HUES48 (cell line): Measurements from ENCODE around the gene CDK6.

Experiments used
- H3K27ac ChIP-seq: one replicate; pipeline ENCODE4 v1.7.0; 2013; ENCODE audit warnings: low read depth, low read length, inconsistent platforms
- H3K27me3 ChIP-seq: 2 replicates; pipeline ENCODE4 v1.6.1; 2013; ENCODE audit warnings: mild to moderate bottlenecking, low read length; ENCODE audit not compliant: control insufficient read depth, insufficient read depth
- H3K36me3 ChIP-seq: 2 replicates; pipeline ENCODE4 v1.6.1; 2013; ENCODE audit warnings: low read length; ENCODE audit not compliant: control insufficient read depth, insufficient read depth
- H3K4me1 ChIP-seq: 2 replicates; pipeline ENCODE4 v1.6.1; 2013; ENCODE audit warnings: mild to moderate bottlenecking, low read length; ENCODE audit not compliant: control insufficient read depth, insufficient read depth
- H3K4me3 ChIP-seq: 2 replicates; pipeline ENCODE4 v1.5.1; 2013; ENCODE audit warnings: mild to moderate bottlenecking, low read depth, low read length
- H3K9ac ChIP-seq: 2 replicates; pipeline ENCODE4 v1.6.1; 2013; ENCODE audit warnings: mild to moderate bottlenecking, low read depth, low read length, moderate library complexity
- H3K9me3 ChIP-seq: 2 replicates; pipeline ENCODE4 v1.6.1; 2013; ENCODE audit warnings: low read length; ENCODE audit not compliant: control insufficient read depth, insufficient read depth

The CDK6 gene

GRCh38 chr7:92653136-92653535 lies 183.2 kb downstream of the CDK6 start:
- Histone ChIP-seq H3K9ac (no peak overlapping the region), H3K9me3 (no peaks in the 10 kb centered on the region), H3K27ac (no peak overlapping the region), H3K4me3 (no peak overlapping the region), H3K4me1 (peaks cover under 1% of the 10 kb centered on the region; the same call in 1 of the 2 replicates), H3K27me3 (no peaks in the 10 kb centered on the region), H3K36me3 (no peaks in the 10 kb centered on the region)

GRCh38 chr7:92652536-92652935 lies 183.8 kb downstream of the CDK6 start:
- Histone ChIP-seq H3K36me3 (no peaks in the 10 kb centered on the region), H3K4me3 (no peak overlapping the region), H3K4me1 (peaks cover 2% of the 10 kb centered on the region; the same call in 1 of the 2 replicates), H3K27me3 (no peaks in the 10 kb centered on the region), H3K9ac (no peak overlapping the region), H3K9me3 (no peaks in the 10 kb centered on the region), H3K27ac (no peak overlapping the region)

GRCh38 chr7:92650391-92650790 lies 186.0 kb downstream of the CDK6 start:
- Histone ChIP-seq H3K4me1 (peaks cover 7% of the 10 kb centered on the region), H3K27ac (no peak overlapping the region), H3K4me3 (no peak overlapping the region)

DNA sequence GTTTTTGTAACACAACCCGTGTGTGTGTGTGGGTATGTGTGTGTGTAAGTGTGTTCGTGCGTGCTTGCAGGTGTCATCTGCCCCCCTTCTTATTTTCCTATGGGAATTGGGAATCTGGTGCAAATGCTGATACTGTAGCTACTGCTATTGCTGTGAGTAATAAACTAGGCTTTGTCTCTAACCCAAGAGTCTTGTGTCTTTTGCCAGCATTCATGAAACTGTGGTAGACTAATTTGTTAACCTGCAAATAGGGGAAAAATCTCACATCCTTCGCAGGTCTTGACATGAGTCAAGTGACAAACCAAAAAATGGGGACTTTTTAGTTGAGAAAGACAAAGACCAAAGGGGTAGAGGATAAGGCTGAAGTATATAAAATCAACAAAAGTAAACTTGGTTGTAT lies 188.3 kb downstream of the CDK6 start:
- Histone ChIP-seq H3K27me3 (no peaks in the 10 kb centered on the region), H3K36me3 (no peaks in the 10 kb centered on the region), H3K9ac (no peak overlapping the region), H3K27ac (no peak overlapping the region), H3K4me1 (peaks cover 10% of the 10 kb centered on the region), H3K9me3 (no peaks in the 10 kb centered on the region), H3K4me3 (no peak overlapping the region)

More at GRCh38 chr7:92650391-92650790, 186.0 kb downstream of the CDK6 start:
- Histone ChIP-seq H3K9ac (no peak overlapping the region), H3K9me3 (no peaks in the 10 kb centered on the region), H3K27me3 (no peaks in the 10 kb centered on the region), H3K36me3 (no peaks in the 10 kb centered on the region)

- Histone ChIP-seq H3K4me1 (peaks cover 10% of the 10 kb centered on the region), H3K27me3 (no peaks in the 10 kb centered on the region), H3K27ac (no peak overlapping the region), H3K9me3 (no peaks in the 10 kb centered on the region), H3K36me3 (no peaks in the 10 kb centered on the region), H3K9ac (no peak overlapping the region), H3K4me3 (no peak overlapping the region)
These were observed 188.7 kb downstream of the CDK6 start for GRCh38 chr7:92647652-92648051.

GRCh38 chr7:92647011-92647625 lies 189.3 kb downstream of the CDK6 start:
- no peaks in the 10 kb centered on the region for H3K36me3 ChIP-seq
- peaks cover 10% of the 10 kb centered on the region for H3K4me1 ChIP-seq
- H3K9me3 ChIP-seq: no peaks in the 10 kb centered on the region
- H3K4me3 ChIP-seq: no peak overlapping the region
- no peak overlapping the region for H3K9ac ChIP-seq
- H3K27me3 ChIP-seq: no peaks in the 10 kb centered on the region
- H3K27ac ChIP-seq: no peak overlapping the region

GRCh38 chr7:92645114-92646061 lies 191.0 kb downstream of the CDK6 start:
- Histone ChIP-seq H3K36me3 (no peaks in the 10 kb centered on the region), H3K27ac (no peak overlapping the region), H3K27me3 (no peaks in the 10 kb centered on the region), H3K4me3 (no peak overlapping the region), H3K9me3 (no peaks in the 10 kb centered on the region), H3K9ac (no peak overlapping the region), H3K4me1 (peaks cover 10% of the 10 kb centered on the region)

DNA sequence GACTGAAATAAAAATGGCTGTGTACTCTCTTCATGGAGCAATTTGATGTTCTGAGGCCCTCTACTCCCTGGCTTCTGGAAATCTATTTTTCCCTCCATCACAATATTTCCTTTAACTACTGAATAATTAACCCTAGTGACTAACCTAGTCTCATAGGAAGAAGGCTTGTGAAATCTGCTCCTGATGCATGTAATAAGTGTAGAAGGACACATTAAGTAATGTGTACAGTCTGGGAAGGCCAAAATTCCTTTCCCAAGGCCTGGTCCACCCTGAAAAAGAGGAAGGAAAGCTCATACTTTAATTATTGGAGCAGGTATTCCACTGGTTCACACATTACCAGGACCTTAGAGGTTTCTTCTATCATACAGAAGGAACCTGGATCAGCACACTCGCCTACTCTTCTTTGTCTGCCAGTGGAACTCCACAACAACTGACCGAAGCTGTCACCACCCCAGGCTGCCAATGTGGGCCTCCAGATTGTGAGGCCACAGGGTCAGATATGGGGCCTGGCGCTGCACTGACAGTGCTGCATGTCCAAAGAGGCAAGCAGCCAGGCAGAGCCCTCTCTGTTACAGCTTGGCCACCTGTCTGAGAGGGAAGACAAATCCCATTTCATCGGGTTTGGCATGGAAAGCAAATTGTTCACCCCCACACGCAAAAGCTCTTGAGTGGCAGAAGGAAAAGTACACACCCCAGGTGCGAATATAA lies 191.8 kb downstream of the CDK6 start:
- Histone ChIP-seq H3K9ac (no peak overlapping the region), H3K9me3 (no peaks in the 10 kb centered on the region), H3K4me1 (peaks cover 10% of the 10 kb centered on the region), H3K36me3 (no peaks in the 10 kb centered on the region), H3K4me3 (no peak overlapping the region), H3K27me3 (no peaks in the 10 kb centered on the region), H3K27ac (no peak overlapping the region)

GRCh38 chr7:92643821-92644220 lies 192.6 kb downstream of the CDK6 start:
- Histone ChIP-seq H3K27ac (no peak overlapping the region), H3K36me3 (no peaks in the 10 kb centered on the region), H3K4me3 (no peak overlapping the region), H3K9ac (no peak overlapping the region), H3K27me3 (no peaks in the 10 kb centered on the region), H3K9me3 (no peaks in the 10 kb centered on the region), H3K4me1 (peaks cover 10% of the 10 kb centered on the region)

DNA sequence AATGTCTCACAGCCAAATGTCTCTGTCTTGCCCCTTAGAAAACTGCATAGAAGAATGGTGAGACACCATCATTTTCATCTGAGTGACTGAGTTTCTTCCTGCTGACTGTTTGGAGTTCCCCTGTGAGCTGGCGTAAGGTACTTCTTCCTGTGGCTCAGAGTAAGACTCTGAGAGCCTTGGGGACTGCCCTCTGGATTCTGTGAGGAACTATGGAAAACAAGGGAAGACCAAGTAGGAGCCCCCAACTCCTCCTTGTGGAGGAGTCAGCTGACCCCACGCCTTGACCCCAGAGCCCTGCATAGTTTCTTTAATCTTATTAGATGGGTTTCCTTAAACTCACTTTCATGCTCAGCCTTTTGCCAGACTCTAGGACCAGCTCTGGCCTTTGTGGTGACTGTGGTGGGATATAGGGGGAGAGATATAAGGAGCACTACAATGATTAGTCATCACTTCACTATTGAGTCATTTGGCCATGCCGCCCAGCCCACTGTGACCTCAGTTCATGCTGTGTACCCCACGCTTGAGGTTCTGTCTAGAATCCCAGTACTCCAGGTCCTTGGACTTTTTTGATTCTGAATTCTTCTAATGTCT lies 194.4 kb downstream of the CDK6 start:
- no peak overlapping the region for H3K9ac ChIP-seq
- H3K36me3 ChIP-seq: no peaks in the 10 kb centered on the region
- no peaks in the 10 kb centered on the region for H3K27me3 ChIP-seq
- no peak overlapping the region for H3K4me3 ChIP-seq
- no peaks in the 10 kb centered on the region for H3K9me3 ChIP-seq
- no peak overlapping the region for H3K27ac ChIP-seq
- peaks cover 7% of the 10 kb centered on the region for H3K4me1 ChIP-seq
